HG03442 (cell line): ENCODE measurements around the gene SLITRK1.

Source experiments
- ATAC-seq: cut with Tn5 transposase; IDR thresholded peaks from one replicate; pipeline ENCODE4 v1.9.1; 2021; ENCODE audit warnings: mild to moderate bottlenecking, moderate library complexity; ENCODE audit not compliant: unreplicated experiment

SLITRK1 gene

GRCh38 chr13:83881917-83882605 lies at the start of gene SLITRK1:
Gene SLITRK1, minus strand, starts transcription at chr13:83882474. Its CDS starts 967 bp downstream, at chr13:83881507.
- no peak for ATAC-seq

GRCh38 chr13:83929157-83929556 lies 46.9 kb upstream of the SLITRK1 start:
- no peak for ATAC-seq

GRCh38 chr13:83919775-83920174 lies 37.5 kb upstream of the SLITRK1 start:
- ATAC-seq, result no peak

- ATAC-seq, result no peak
Measured at GRCh38 chr13:83914368-83914767, 32.1 kb upstream of the SLITRK1 start.

GRCh38 chr13:83907196-83907989 lies 25.1 kb upstream of the SLITRK1 start:
- ATAC-seq, result no peak

GRCh38 chr13:83906240-83906820 lies 24.1 kb upstream of the SLITRK1 start:
- ATAC-seq, result no peak

GRCh38 chr13:83905641-83906040 lies 23.4 kb upstream of the SLITRK1 start:
- no peak for ATAC-seq

- no peak for ATAC-seq
Measured at GRCh38 chr13:83895994-83896580, 13.8 kb upstream of the SLITRK1 start.

GRCh38 chr13:83890358-83890757 lies 8.1 kb upstream of the SLITRK1 start:
- ATAC-seq, result no peak

- ATAC-seq, result no peak
Measured at GRCh38 chr13:83884141-83884540, 1.9 kb upstream of the SLITRK1 start.

- ATAC-seq, result no peak
Measured at GRCh38 chr13:83883061-83883523, 818 bp upstream of the SLITRK1 start.

GRCh38 chr13:83882606-83882959 lies 309 bp upstream of the SLITRK1 start:
- no peak for ATAC-seq

GRCh38 chr13:83881140-83881684 lies 1.1 kb downstream of the SLITRK1 start:
- ATAC-seq, result no peak

GRCh38 chr13:83880275-83881139 lies 1.8 kb downstream of the SLITRK1 start:
- ATAC-seq, result no peak

- ATAC-seq, result no peak
Measured at GRCh38 chr13:83879431-83880171, 2.7 kb downstream of the SLITRK1 start.

- ATAC-seq, result no peak
Measured at GRCh38 chr13:83878691-83879430, 3.4 kb downstream of the SLITRK1 start.

GRCh38 chr13:83877651-83878355 lies 4.5 kb downstream of the SLITRK1 start:
- ATAC-seq, result no peak

GRCh38 chr13:83876546-83876945 lies 5.7 kb downstream of the SLITRK1 start:
- ATAC-seq, result peak; percentile 95
